ENCODE results near the gene RAD51B. TPM values are rescaled to one million over a fixed set of nuclear protein-coding genes. Genes with fewer than 3 reads are reported as not detected.

RAD51B gene
- polyA plus RNA-seq, 1 donor (not counting 4 experiments of a cell fraction or from before 2014, with no cell fraction given): 13.3 TPM

DNA sequence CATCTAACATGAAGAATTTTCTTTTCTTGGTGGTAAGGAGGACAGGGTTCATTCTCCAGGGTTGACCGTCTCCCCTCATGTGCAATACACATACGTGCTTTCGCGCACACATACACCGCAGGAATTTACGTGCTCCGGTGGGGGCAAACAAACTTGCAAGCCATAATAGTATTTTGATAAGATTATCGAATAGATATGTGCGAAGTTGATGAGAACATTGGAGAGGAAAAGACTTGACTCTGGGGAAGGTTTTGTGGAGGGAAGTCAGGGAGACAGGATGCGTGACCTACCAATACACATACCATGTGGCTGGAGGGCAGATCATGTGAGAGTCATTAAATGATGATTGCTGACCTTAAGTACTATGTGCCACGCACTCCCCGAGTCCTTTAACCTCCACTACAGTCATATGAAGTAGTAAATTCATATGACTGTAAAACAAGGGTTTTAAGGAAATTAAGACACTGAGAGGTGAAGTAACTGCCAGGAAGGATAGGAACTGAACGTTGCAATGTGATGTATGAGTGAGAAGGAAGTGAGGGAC lies 921 bp downstream of the RAD51B start:
- H3K4me1 ChIP-seq (ENCODE audit: control insufficient read depth, extremely low read depth, insufficient read depth, low read length): peaks cover 11% of the 10 kb centered on the region
- no peaks in the 10 kb centered on the region for H4K20me1 ChIP-seq (ENCODE audit: control insufficient read depth, extremely low read depth, insufficient read depth, low read length)
- dilution Hi-C loops (cut with MboI; ENCODE audit: extremely low pct_ligation_motif_present, low sequenced_read_pairs): no loop called here
- peak overlapping the region; percentile 81 for H3K9ac ChIP-seq (ENCODE audit: control insufficient read depth, extremely low read depth, insufficient read depth, low read length)
- no peak for DNase-seq (ENCODE audit: low read depth, low spot score)
- no peaks in the 10 kb centered on the region for H3K27me3 ChIP-seq (ENCODE audit: control insufficient read depth, extremely low read depth, insufficient read depth, low read length)
- H2AFZ ChIP-seq (ENCODE audit: control insufficient read depth, low read length): peak overlapping the region; percentile 97
- H3K9me1 ChIP-seq (ENCODE audit: control insufficient read depth, extremely low read depth, insufficient read depth, low read length): no peaks in the 10 kb centered on the region
- no peak for TF ChIP-seq CTCF (optimal IDR thresholded peaks at IDR 0.05 in 1 of 3, IDR thresholded peaks at IDR 0.05 in 1 of 3, conservative IDR thresholded peaks at IDR 0.05 in 1 of 3; ENCODE audit: extremely low read depth in 1 of 3, insufficient read depth in 2 of 3, low read length in 3 of 3)
- TF ChIP-seq EZH2 (IDR thresholded peaks at IDR 0.05; ENCODE audit: low read length): no peak
- peaks cover 4% of the 10 kb centered on the region for H3K79me2 ChIP-seq (ENCODE audit: control insufficient read depth, insufficient read depth, low read length)
- H3K4me2 ChIP-seq (ENCODE audit: control insufficient read depth, extremely low read depth, insufficient read depth, low read depth, low read length): peak overlapping the region; percentile 95
- H3K4me3 ChIP-seq (ENCODE audit: control insufficient read depth in 2 of 3, extremely low read depth in 1 of 3, insufficient read depth in 2 of 3, low read depth in 1 of 3, low read length in 3 of 3): peak overlapping the region; percentile 81 to 91 (median 81)
- no peaks in the 10 kb centered on the region for H3K9me3 ChIP-seq (ENCODE audit: control insufficient read depth, low read depth, low read length)
- peak overlapping the region; percentile 76 for H3K27ac ChIP-seq (ENCODE audit: control insufficient read depth, insufficient read depth, low read length)
- FAIRE-seq: peak; percentile 32
- H3K36me3 ChIP-seq (ENCODE audit: control insufficient read depth in 2 of 2, extremely low read depth in 1 of 2, insufficient read depth in 2 of 2, low read length in 2 of 2): no peaks in the 10 kb centered on the region

DNA sequence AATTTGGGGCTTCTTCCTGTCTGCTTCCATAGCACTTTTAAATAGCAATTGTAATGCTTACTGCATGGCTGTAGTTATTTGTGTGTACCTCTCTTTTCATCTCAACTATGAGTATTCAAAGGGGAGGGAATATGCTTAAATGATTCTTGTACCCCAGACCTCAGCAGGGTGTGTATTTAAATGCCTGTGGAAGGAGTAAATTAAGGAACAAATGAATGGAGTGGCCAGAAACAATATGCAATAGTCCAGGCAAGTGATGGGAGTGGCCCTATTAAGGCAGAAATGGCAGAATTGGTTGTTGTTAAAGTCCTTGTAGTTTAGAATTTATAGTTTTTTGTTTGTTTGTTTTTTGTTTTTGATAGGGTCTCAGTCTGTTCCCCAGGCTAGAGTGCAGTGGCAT lies 1.5 kb downstream of the RAD51B start:
- no peaks in the 10 kb centered on the region for H3K9me3 ChIP-seq (ENCODE audit: control insufficient read depth, low read depth, low read length)
- TF ChIP-seq EZH2 (IDR thresholded peaks at IDR 0.05; ENCODE audit: low read length): no peak
- TF ChIP-seq CTCF (optimal IDR thresholded peaks at IDR 0.05 in 1 of 3, IDR thresholded peaks at IDR 0.05 in 1 of 3, conservative IDR thresholded peaks at IDR 0.05 in 1 of 3; ENCODE audit: extremely low read depth in 1 of 3, insufficient read depth in 2 of 3, low read length in 3 of 3): no peak
- H3K4me1 ChIP-seq (ENCODE audit: control insufficient read depth, extremely low read depth, insufficient read depth, low read length): peaks cover 9% of the 10 kb centered on the region
- peak overlapping the region; percentile 76 for H3K27ac ChIP-seq (ENCODE audit: control insufficient read depth, insufficient read depth, low read length)
- FAIRE-seq (no peak), DNase-seq (ENCODE audit: low read depth, low spot score) (no peak)
- peak overlapping the region; percentile 95 for H3K4me2 ChIP-seq (ENCODE audit: control insufficient read depth, extremely low read depth, insufficient read depth, low read depth, low read length)
- no peaks in the 10 kb centered on the region for H3K36me3 ChIP-seq (ENCODE audit: control insufficient read depth in 2 of 2, extremely low read depth in 1 of 2, insufficient read depth in 2 of 2, low read length in 2 of 2)
- dilution Hi-C loops (cut with MboI; ENCODE audit: extremely low pct_ligation_motif_present, low sequenced_read_pairs): no loop called here
- peaks cover 3% of the 10 kb centered on the region for H3K79me2 ChIP-seq (ENCODE audit: control insufficient read depth, insufficient read depth, low read length)
- no peaks in the 10 kb centered on the region for H3K27me3 ChIP-seq (ENCODE audit: control insufficient read depth, extremely low read depth, insufficient read depth, low read length)
- H3K4me3 ChIP-seq (ENCODE audit: control insufficient read depth in 2 of 3, extremely low read depth in 1 of 3, insufficient read depth in 2 of 3, low read depth in 1 of 3, low read length in 3 of 3): peak overlapping the region in 1 of 3 experiments; percentile 81
- no peaks in the 10 kb centered on the region for H3K9me1 ChIP-seq (ENCODE audit: control insufficient read depth, extremely low read depth, insufficient read depth, low read length)
- H4K20me1 ChIP-seq (ENCODE audit: control insufficient read depth, extremely low read depth, insufficient read depth, low read length): no peaks in the 10 kb centered on the region
- peak overlapping the region; percentile 97 for H2AFZ ChIP-seq (ENCODE audit: control insufficient read depth, low read length)
- H3K9ac ChIP-seq (ENCODE audit: control insufficient read depth, extremely low read depth, insufficient read depth, low read length): peak overlapping the region; percentile 81

All from keratinocyte (primary cell).